HepG2 (cell line): Measurements from ENCODE around the gene FAM83E. TPM values are rescaled to one million over a fixed set of nuclear protein-coding genes. Genes with fewer than 3 reads are reported as not detected.

Source experiments
- ASH2L ChIP-seq: fragments of 300-600, 200-600 bp; sonication (generic); IDR thresholded peaks from 2 replicates; pipeline ENCODE4 v1.7.0; 2017; ENCODE audit warnings: low read depth, mild to moderate bottlenecking, moderate library complexity, mixed read lengths, low read length; ENCODE audit not compliant: insufficient read length
- ATF7 ChIP-seq, 2 experiments: fragments of 450-650 bp in 1 of 2; sonication (generic) in 1 of 2; formaldehyde crosslinking in 1 of 2; IDR thresholded peaks; 2 replicates each; pipeline versions ENCODE4 v1.4.0 to v1.6.1; 2016 to 2020; ENCODE audit warnings: antibody characterized with exemption in 1 of 2, mild to moderate bottlenecking in 1 of 2, missing genetic modification reagents in 1 of 2
- CCDC6 ChIP-seq: sonication (generic); formaldehyde crosslinking; IDR thresholded peaks from 2 replicates; pipeline ENCODE4 v1.8.1; 2022; ENCODE audit warnings: mild to moderate bottlenecking, missing genetic modification reagents, moderate library complexity
- FOXO1 ChIP-seq: sonication (generic); formaldehyde crosslinking; IDR thresholded peaks from 2 replicates; pipeline ENCODE4 v1.4.0; 2020; ENCODE audit warnings: missing genetic modification reagents
- FOXP1 ChIP-seq, 2 experiments: fragments of 450-650 bp in 1 of 2; IDR thresholded peaks; 2 replicates each; pipeline ENCODE4 v1.6.1; 2017 to 2018; ENCODE audit warnings: antibody characterized with exemption in 1 of 2
- KIAA2018 ChIP-seq: sonication (generic); formaldehyde crosslinking; IDR thresholded peaks from 2 replicates; pipeline ENCODE4 v1.5.0; 2020; ENCODE audit warnings: mild to moderate bottlenecking, missing genetic modification reagents, borderline replicate concordance
- KLF11 ChIP-seq: IDR thresholded peaks from 2 replicates; pipeline ENCODE4 v1.6.1; 2016; ENCODE audit warnings: missing compliant biosample characterization
- NBN ChIP-seq: fragments of 450-650 bp; conservative IDR thresholded peaks from 2 replicates; pipeline ENCODE4 v1.6.1; 2017
- SOX5 ChIP-seq: IDR thresholded peaks from 2 replicates; pipeline ENCODE4 v1.6.1; 2016; ENCODE audit warnings: borderline replicate concordance
- SP1 ChIP-seq, 2 experiments: fragments of 450-650 bp in 1 of 2; sonication (generic) in 1 of 2; formaldehyde crosslinking in 1 of 2; IDR thresholded peaks; 2 replicates each; pipeline versions ENCODE4 v1.4.0 to v1.6.1; 2016 to 2020; ENCODE audit warnings: missing genetic modification reagents in 1 of 2
- STAG1 ChIP-seq: sonication (generic); formaldehyde crosslinking; IDR thresholded peaks from 2 replicates; pipeline ENCODE4 v1.4.0; 2020; ENCODE audit warnings: missing genetic modification reagents
- TIGD3 ChIP-seq: sonication (generic); formaldehyde crosslinking; IDR thresholded peaks from 2 replicates; pipeline ENCODE4 v1.5.1; 2020; ENCODE audit warnings: mild to moderate bottlenecking, missing genetic modification reagents, borderline replicate concordance
- ZBTB25 ChIP-seq: IDR thresholded peaks from 2 replicates; pipeline ENCODE4 v1.6.1; 2018; ENCODE audit warnings: missing genetic modification reagents
- ZNF10 ChIP-seq: sonication (generic); formaldehyde crosslinking; IDR thresholded peaks from 2 replicates; pipeline ENCODE4 v1.4.0; 2020; ENCODE audit warnings: mild to moderate bottlenecking, low read depth, missing genetic modification reagents, borderline replicate concordance
- ZNF263 ChIP-seq: sonication (generic); formaldehyde crosslinking; IDR thresholded peaks from 2 replicates; pipeline ENCODE4 v1.4.0; 2020; ENCODE audit warnings: missing genetic modification reagents
- ZNF558 ChIP-seq: sonication (generic); formaldehyde crosslinking; IDR thresholded peaks from 2 replicates; pipeline ENCODE4 v1.9.0; 2022; ENCODE audit warnings: mild to moderate bottlenecking, missing genetic modification reagents, borderline replicate concordance
- ZNF672 ChIP-seq: sonication (generic); formaldehyde crosslinking; IDR thresholded peaks from 2 replicates; pipeline ENCODE4 v1.8.1; 2022; ENCODE audit warnings: missing genetic modification reagents
- ZSCAN22 ChIP-seq: sonication (generic); formaldehyde crosslinking; IDR thresholded peaks from 2 replicates; pipeline ENCODE4 v1.4.0; 2020; ENCODE audit warnings: mild to moderate bottlenecking, missing genetic modification reagents
- ZSCAN9 ChIP-seq: IDR thresholded peaks from 2 replicates; pipeline ENCODE4 v1.6.1; 2016; ENCODE audit warnings: borderline replicate concordance
- polyA plus RNA-seq, 8 experiments: library from polyadenylated mRNA; depleted of rRNA in 3 of 8; stranded (reverse) in 7 of 8; unstranded in 1 of 8; fragments of >200 nt; fragmentation: Illumina TruSeq in 4 of 8; extraction: Trizol in 4 of 8; gene quantifications; 2 replicates each; pipeline versions ENCODE4 v1.2.1 to v1.2.3, GENCODE V29; 2011 to 2016; ENCODE audit warnings: low read depth in 4 of 8, missing spikeins in 1 of 8, mixed read lengths in 1 of 8; ENCODE audit not compliant: insufficient read depth in 1 of 8
- total RNA-seq, 5 experiments: library from RNA; depleted of rRNA; stranded (reverse); fragments of >200 nt; fragmentation: Illumina TruSeq; extraction: Trizol; gene quantifications; 2 replicates each; pipeline ENCODE4 v1.2.3, GENCODE V29; 2016; ENCODE audit warnings: low read depth in 1 of 5

The FAM83E gene
- total and polyA plus RNA-seq, 2 of the 13 experiments (the other 11 are each of a cell fraction or from before 2014, with no cell fraction given): 0.18 to 0.60 TPM

- TF ChIP-seq KIAA2018 (CRISPR knock-in tag) (peak; percentile 82; the same call in 1 of the 2 replicates), STAG1 (0 out of 2 replicates have a peak, but pooled peaks have one; percentile 7), SP1 (IDR thresholded peaks at IDR 0.05) (no peak), SP1 (CRISPR knock-in tag; IDR thresholded peaks at IDR 0.05) (peak; percentile 97), NBN (no peak), ZNF10 (CRISPR knock-in tag) (no peak), ZNF558 (CRISPR knock-in tag) (peak; percentile 68; the same call in 1 of the 2 replicates), FOXO1 (CRISPR knock-in tag) (peak; percentile 77), CCDC6 (CRISPR knock-in tag) (peak; percentile 93), KLF11 (CRISPR knock-in tag) (0 out of 2 replicates have a peak, but pooled peaks have one; percentile 51), ZNF672 (peak; percentile 86), SOX5 (CRISPR knock-in tag) (peak; percentile 72), TIGD3 (no peak), FOXP1 (IDR thresholded peaks at IDR 0.05) (no peak), FOXP1 (CRISPR knock-in tag; IDR thresholded peaks at IDR 0.05) (peak; percentile 50), ZSCAN22 (0 out of 2 replicates have a peak, but pooled peaks have one; percentile 25), ASH2L (peak; percentile 82), ZNF263 (CRISPR knock-in tag) (peak; percentile 66), ZBTB25 (CRISPR knock-in tag) (peak; percentile 99), ZSCAN9 (CRISPR knock-in tag) (peak; percentile 39; the same call in 1 of the 2 replicates), ATF7 (IDR thresholded peaks at IDR 0.05) (peak; percentile 73), ATF7 (CRISPR knock-in tag; IDR thresholded peaks at IDR 0.05) (peak; percentile 93)
Measured at GRCh38 chr19:48618916-48619691, 4.2 kb upstream of the FAM83E start, which contains the start of the genes RPL18 and SPHK2 (continued).
